Measurements from ENCODE around the gene E4F1. TPM values are rescaled to one million over a fixed set of nuclear protein-coding genes. Genes with fewer than 3 reads are reported as not detected.

E4F1 gene
- total and polyA plus RNA-seq, 4 donors = 4.4 to 19.1 (median 13.7) TPM

GRCh38 chr16:2270070-2270462, 46.7 kb downstream of the E4F1 start:
- H3K9ac ChIP-seq (ENCODE audit: low read depth in 1 of 2, low read length in 2 of 2) = no peak overlapping the region
- H3K4me1 ChIP-seq (ENCODE audit: control insufficient read depth in 4 of 4, insufficient read depth in 4 of 4, low read length in 3 of 4) = peaks cover 11 to 30% (median 24%) of the 10 kb centered on the region in 4 donors
- H3K27me3 ChIP-seq (ENCODE audit: control insufficient read depth in 4 of 4, insufficient read depth in 4 of 4, low read length in 3 of 4) = no peaks in the 10 kb centered on the region
- 92% methylated on average over 9 of the region's 9 CpGs for WGBS
- H3K4me3 ChIP-seq (ENCODE audit: low read depth in 1 of 3, low read length in 3 of 3) = no peak overlapping the region
- DNase-seq (ENCODE audit: low spot score) = no peak
- no peak overlapping the region for H3K27ac ChIP-seq (ENCODE audit: low read depth in 1 of 2, low read length in 2 of 2)
- H3K36me3 ChIP-seq (ENCODE audit: control insufficient read depth in 4 of 4, insufficient read depth in 3 of 4, low read depth in 1 of 4, low read length in 3 of 4) = no peaks in the 10 kb centered on the region
- TF ChIP-seq JUND (IDR thresholded peaks at IDR 0.05) = no peak
- H3K9me3 ChIP-seq (ENCODE audit: control insufficient read depth in 4 of 4, low read length in 3 of 4) = no peaks in the 10 kb centered on the region

- H3K9me3 ChIP-seq (ENCODE audit: control insufficient read depth in 4 of 4, low read length in 3 of 4) = no peaks in the 10 kb centered on the region
- no peaks in the 10 kb centered on the region for H3K36me3 ChIP-seq (ENCODE audit: control insufficient read depth in 4 of 4, insufficient read depth in 3 of 4, low read depth in 1 of 4, low read length in 3 of 4)
- H3K4me3 ChIP-seq (ENCODE audit: low read depth in 1 of 3, low read length in 3 of 3) = no peak overlapping the region
- H3K9ac ChIP-seq (ENCODE audit: low read depth in 1 of 2, low read length in 2 of 2) = no peak overlapping the region
- H3K27me3 ChIP-seq (ENCODE audit: control insufficient read depth in 4 of 4, insufficient read depth in 4 of 4, low read length in 3 of 4) = no peaks in the 10 kb centered on the region
- no peak for DNase-seq (ENCODE audit: low spot score)
- H3K4me1 ChIP-seq (ENCODE audit: control insufficient read depth in 4 of 4, insufficient read depth in 4 of 4, low read length in 3 of 4) = peaks cover 8 to 27% (median 22%) of the 10 kb centered on the region in 4 donors
- H3K27ac ChIP-seq (ENCODE audit: low read depth in 1 of 2, low read length in 2 of 2) = no peak overlapping the region
- 78% methylated on average over 15 of the region's 15 CpGs for whole genome bisulfite sequencing
- no peak for TF ChIP-seq YY1 (IDR thresholded peaks at IDR 0.05)
- TF ChIP-seq HNF4G (IDR thresholded peaks at IDR 0.05) = no peak
- TF ChIP-seq, protein P1, sequence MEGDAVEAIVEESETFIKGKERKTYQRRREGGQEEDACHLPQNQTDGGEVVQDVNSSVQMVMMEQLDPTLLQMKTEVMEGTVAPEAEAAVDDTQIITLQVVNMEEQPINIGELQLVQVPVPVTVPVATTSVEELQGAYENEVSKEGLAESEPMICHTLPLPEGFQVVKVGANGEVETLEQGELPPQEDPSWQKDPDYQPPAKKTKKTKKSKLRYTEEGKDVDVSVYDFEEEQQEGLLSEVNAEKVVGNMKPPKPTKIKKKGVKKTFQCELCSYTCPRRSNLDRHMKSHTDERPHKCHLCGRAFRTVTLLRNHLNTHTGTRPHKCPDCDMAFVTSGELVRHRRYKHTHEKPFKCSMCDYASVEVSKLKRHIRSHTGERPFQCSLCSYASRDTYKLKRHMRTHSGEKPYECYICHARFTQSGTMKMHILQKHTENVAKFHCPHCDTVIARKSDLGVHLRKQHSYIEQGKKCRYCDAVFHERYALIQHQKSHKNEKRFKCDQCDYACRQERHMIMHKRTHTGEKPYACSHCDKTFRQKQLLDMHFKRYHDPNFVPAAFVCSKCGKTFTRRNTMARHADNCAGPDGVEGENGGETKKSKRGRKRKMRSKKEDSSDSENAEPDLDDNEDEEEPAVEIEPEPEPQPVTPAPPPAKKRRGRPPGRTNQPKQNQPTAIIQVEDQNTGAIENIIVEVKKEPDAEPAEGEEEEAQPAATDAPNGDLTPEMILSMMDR (IDR thresholded peaks at IDR 0.05; ENCODE audit: low read depth, low read length, missing input control) = no peak
- no peak for TF ChIP-seq HNF4A (conservative IDR thresholded peaks at IDR 0.05)
- TF ChIP-seq, protein P2, sequence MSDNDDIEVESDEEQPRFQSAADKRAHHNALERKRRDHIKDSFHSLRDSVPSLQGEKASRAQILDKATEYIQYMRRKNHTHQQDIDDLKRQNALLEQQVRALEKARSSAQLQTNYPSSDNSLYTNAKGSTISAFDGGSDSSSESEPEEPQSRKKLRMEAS (IDR thresholded peaks at IDR 0.05) = no peak
- TF ChIP-seq RXRA (IDR thresholded peaks at IDR 0.05) = no peak
- TF ChIP-seq, protein P3, sequence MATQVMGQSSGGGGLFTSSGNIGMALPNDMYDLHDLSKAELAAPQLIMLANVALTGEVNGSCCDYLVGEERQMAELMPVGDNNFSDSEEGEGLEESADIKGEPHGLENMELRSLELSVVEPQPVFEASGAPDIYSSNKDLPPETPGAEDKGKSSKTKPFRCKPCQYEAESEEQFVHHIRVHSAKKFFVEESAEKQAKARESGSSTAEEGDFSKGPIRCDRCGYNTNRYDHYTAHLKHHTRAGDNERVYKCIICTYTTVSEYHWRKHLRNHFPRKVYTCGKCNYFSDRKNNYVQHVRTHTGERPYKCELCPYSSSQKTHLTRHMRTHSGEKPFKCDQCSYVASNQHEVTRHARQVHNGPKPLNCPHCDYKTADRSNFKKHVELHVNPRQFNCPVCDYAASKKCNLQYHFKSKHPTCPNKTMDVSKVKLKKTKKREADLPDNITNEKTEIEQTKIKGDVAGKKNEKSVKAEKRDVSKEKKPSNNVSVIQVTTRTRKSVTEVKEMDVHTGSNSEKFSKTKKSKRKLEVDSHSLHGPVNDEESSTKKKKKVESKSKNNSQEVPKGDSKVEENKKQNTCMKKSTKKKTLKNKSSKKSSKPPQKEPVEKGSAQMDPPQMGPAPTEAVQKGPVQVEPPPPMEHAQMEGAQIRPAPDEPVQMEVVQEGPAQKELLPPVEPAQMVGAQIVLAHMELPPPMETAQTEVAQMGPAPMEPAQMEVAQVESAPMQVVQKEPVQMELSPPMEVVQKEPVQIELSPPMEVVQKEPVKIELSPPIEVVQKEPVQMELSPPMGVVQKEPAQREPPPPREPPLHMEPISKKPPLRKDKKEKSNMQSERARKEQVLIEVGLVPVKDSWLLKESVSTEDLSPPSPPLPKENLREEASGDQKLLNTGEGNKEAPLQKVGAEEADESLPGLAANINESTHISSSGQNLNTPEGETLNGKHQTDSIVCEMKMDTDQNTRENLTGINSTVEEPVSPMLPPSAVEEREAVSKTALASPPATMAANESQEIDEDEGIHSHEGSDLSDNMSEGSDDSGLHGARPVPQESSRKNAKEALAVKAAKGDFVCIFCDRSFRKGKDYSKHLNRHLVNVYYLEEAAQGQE (IDR thresholded peaks at IDR 0.05) = no peak
- no peak for TF ChIP-seq TAF1 (conservative IDR thresholded peaks at IDR 0.05)
- TF ChIP-seq RAD21 (IDR thresholded peaks at IDR 0.05) = no peak
- no peak for TF ChIP-seq ZBTB33 (IDR thresholded peaks at IDR 0.05)
- no peak for TF ChIP-seq ATF3 (IDR thresholded peaks at IDR 0.05)
- TF ChIP-seq GABPA (IDR thresholded peaks at IDR 0.05 in 1 of 2, conservative IDR thresholded peaks at IDR 0.05 in 1 of 2) = no peak
- no peak for TF ChIP-seq SP1 (IDR thresholded peaks at IDR 0.05)
Observed at GRCh38 chr16:2270588-2271470, 47.4 kb downstream of the E4F1 start.
